NCI-H460 (cell line): ENCODE measurements around the gene FUT6. TPM values are rescaled to one million over a fixed set of nuclear protein-coding genes. Genes with fewer than 3 reads are reported as not detected.

Source experiments
- DNase-seq: peaks from one replicate; pipeline ENCODE4 v3.0.0-alpha.2; 2016; ENCODE audit warnings: low read depth; ENCODE audit errors: extremely low read depth
- total RNA-seq: library from RNA; depleted of rRNA; stranded (reverse); fragments of >200 nt; shearing (Covaris generic); gene quantifications from 2 replicates; pipeline ENCODE4 v1.2.3, GENCODE V29; 2014

Gene FUT6
- total RNA-seq, 1 experiment from 2014 or later, result not detected

GRCh38 chr19:5806905-5807304 is 32.6 kb downstream of the FUT6 start:
- no peak for DNase-seq

GRCh38 chr19:5806133-5806489 is 33.4 kb downstream of the FUT6 start:
- no peak for DNase-seq

- DNase-seq, result peak; percentile 48
Measured at GRCh38 chr19:5805462-5806132, 33.9 kb downstream of the FUT6 start.

GRCh38 chr19:5804516-5805461 is 34.7 kb downstream of the FUT6 start, which contains the start of gene NRTN:
Gene NRTN, plus strand, starts transcription at chr19:5805067. Its CDS starts 19,099 bp downstream, at chr19:5824166.
- DNase-seq, result peak; percentile 24

GRCh38 chr19:5803752-5804515 is 35.6 kb downstream of the FUT6 start:
- DNase-seq, result peak; percentile 85

GRCh38 chr19:5803441-5803751 is 36.1 kb downstream of the FUT6 start:
- DNase-seq, result no peak

GRCh38 chr19:5801796-5802619 is 37.5 kb downstream of the FUT6 start:
- no peak for DNase-seq

GRCh38 chr19:5800361-5801270 is 38.9 kb downstream of the FUT6 start:
- no peak for DNase-seq

GRCh38 chr19:5799247-5800241 is 40.0 kb downstream of the FUT6 start:
- DNase-seq, result no peak

GRCh38 chr19:5798244-5798643 is 41.3 kb downstream of the FUT6 start:
- no peak for DNase-seq

- DNase-seq, result no peak
Measured at GRCh38 chr19:5795382-5795919, 44.1 kb downstream of the FUT6 start.

GRCh38 chr19:5793188-5793587 is 46.3 kb downstream of the FUT6 start:
- no peak for DNase-seq

GRCh38 chr19:5792224-5792623 is 47.3 kb downstream of the FUT6 start:
- DNase-seq, result no peak

- DNase-seq, result peak; percentile 93
Measured at GRCh38 chr19:5790559-5791520, 48.7 kb downstream of the FUT6 start, which contains the start of gene DUS3L. Gene DUS3L, minus strand, starts transcription at chr19:5791163. Its CDS starts 22 bp downstream, at chr19:5791141.

GRCh38 chr19:5789886-5790558 is 49.5 kb downstream of the FUT6 start:
- DNase-seq, result no peak

- DNase-seq, result no peak
Measured at GRCh38 chr19:5789351-5789761, 50.1 kb downstream of the FUT6 start.
